ENCODE measurements around the gene SERPINA12. TPM values are rescaled to one million over a fixed set of nuclear protein-coding genes. Genes with fewer than 3 reads are reported as not detected.

Gene SERPINA12
- total and polyA plus RNA-seq, 12 donors, result not detected

DNA sequence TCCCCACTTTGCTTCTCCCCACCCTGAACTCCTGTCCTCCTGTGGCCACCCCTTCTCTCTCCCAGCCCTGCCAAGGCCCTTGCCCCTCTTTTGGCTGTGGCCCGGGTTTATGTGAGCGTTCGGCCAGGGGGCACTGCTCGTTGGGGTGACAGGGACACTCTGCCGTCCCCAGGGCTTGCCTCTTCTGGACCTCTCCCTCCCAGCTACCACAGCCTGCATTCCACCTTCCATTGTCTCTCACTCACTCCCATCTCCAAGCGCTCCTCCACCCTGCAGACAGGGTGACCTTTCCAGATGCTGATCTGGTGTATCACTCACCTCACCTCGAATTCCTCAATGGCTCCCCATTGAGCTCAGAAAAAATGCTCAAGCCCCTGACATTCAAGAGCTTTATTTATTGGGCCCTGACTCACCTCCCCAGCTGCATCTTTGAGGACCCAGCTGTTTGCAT is 34.7 kb downstream of the SERPINA12 start:
- no peak for ATAC-seq
- DNase-seq, result no peak
- no peak overlapping the region for H3K27ac ChIP-seq
- H3K27me3 ChIP-seq, result peaks cover 0 to 31% (median 15%) of the 10 kb centered on the region in 7 donors
- no peak overlapping the region for H3K4me3 ChIP-seq
- intact Hi-C loops (cut with DNase I), result no loop called here
- TF ChIP-seq, protein P1, sequence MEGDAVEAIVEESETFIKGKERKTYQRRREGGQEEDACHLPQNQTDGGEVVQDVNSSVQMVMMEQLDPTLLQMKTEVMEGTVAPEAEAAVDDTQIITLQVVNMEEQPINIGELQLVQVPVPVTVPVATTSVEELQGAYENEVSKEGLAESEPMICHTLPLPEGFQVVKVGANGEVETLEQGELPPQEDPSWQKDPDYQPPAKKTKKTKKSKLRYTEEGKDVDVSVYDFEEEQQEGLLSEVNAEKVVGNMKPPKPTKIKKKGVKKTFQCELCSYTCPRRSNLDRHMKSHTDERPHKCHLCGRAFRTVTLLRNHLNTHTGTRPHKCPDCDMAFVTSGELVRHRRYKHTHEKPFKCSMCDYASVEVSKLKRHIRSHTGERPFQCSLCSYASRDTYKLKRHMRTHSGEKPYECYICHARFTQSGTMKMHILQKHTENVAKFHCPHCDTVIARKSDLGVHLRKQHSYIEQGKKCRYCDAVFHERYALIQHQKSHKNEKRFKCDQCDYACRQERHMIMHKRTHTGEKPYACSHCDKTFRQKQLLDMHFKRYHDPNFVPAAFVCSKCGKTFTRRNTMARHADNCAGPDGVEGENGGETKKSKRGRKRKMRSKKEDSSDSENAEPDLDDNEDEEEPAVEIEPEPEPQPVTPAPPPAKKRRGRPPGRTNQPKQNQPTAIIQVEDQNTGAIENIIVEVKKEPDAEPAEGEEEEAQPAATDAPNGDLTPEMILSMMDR (IDR thresholded peaks at IDR 0.05), result no peak
- peaks cover 0 to 25% (median 11%) of the 10 kb centered on the region in 11 donors for H3K9me3 ChIP-seq
- H3K4me1 ChIP-seq, result no peaks in the 10 kb centered on the region
- 77 to 81% methylated on average over 7 of the region's 7 CpGs for WGBS, 2 donors
- no peaks in the 10 kb centered on the region for H3K36me3 ChIP-seq

DNA sequence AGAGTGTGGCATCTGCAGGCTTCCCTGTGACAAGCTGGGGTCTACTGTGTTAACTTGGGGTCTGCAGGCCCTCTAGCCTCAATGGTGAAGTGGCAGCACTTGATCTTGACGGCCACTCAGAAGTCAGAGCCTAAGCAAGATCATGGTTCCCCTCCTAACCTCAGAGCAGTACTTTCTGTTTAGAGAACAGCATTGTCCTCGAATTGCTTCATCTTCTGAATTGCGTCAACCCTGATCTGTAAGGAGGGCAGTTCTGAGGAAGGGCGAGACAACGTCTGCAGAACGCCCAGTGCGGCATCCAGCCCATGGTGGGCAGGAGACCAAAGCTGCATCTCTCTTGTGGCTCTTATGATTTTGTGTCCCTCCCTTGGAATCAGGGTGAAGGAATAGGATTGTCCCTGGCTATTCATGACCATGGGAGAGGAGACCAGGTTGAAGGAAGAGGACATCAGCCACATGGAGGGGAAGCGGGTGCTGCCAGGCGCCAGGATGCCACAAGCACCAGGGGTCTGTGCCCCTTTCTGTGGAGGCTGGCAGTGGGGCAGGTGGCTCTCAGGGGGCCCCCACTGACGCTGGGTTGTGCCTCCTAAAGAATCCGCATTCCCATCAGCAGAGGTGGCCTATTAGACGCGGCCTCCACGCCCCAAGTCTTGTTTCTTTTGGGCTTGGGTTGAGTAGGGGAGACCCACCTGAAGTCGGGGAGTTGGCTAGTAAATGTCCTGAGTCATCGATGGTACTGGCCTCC is 35.4 kb downstream of the SERPINA12 start:
- intact Hi-C loops (cut with DNase I), result no loop called here
- H3K27me3 ChIP-seq, result peaks cover 0 to 31% (median 18%) of the 10 kb centered on the region in 7 donors
- H3K4me3 ChIP-seq, result no peak overlapping the region
- WGBS, 2 donors, result 82 to 84% methylated on average over 16 of the region's 16 CpGs
- H3K9me3 ChIP-seq, result peaks cover 0 to 18% (median 7%) of the 10 kb centered on the region in 11 donors
- no peak overlapping the region for H3K27ac ChIP-seq
- H3K36me3 ChIP-seq, result no peaks in the 10 kb centered on the region
- TF ChIP-seq, protein P1 (IDR thresholded peaks at IDR 0.05), result no peak
- DNase-seq (no peak), ATAC-seq (no peak)
- no peaks in the 10 kb centered on the region for H3K4me1 ChIP-seq

DNA sequence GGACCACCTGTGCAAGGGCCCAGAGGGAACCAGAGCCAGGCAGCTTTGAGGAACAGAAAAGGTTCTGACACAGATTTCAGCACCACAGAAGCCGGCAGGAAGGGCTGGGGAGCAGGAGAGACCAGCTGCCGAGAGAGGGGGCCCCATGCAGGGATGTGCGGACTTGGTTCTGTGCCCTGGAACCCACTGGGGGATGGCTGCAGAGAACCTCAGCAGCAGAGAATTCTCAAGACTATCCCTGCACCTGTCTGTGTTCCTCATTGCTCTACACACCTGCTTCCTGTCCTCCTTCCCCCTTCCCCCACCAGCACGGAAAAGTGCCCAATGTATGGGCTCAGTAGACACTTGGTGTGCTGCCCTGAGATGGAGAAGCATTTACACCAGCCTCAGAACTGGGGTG is 36.4 kb downstream of the SERPINA12 start:
- Histone ChIP-seq H3K9me3 (peaks cover 0 to 8% (median 0%) of the 10 kb centered on the region in 11 donors), H3K27me3 (peaks cover 0 to 40% (median 19%) of the 10 kb centered on the region in 7 donors), H3K36me3 (no peaks in the 10 kb centered on the region), H3K4me3 (no peak overlapping the region), H3K27ac (no peak overlapping the region), H3K4me1 (no peaks in the 10 kb centered on the region)
- ATAC-seq, result no peak
- TF ChIP-seq, protein P1 (IDR thresholded peaks at IDR 0.05), result no peak
- intact Hi-C loops (cut with DNase I), result no loop called here
- WGBS, 2 donors, result 62 to 65% methylated on average over 4 of the region's 4 CpGs
- DNase-seq, result no peak

DNA sequence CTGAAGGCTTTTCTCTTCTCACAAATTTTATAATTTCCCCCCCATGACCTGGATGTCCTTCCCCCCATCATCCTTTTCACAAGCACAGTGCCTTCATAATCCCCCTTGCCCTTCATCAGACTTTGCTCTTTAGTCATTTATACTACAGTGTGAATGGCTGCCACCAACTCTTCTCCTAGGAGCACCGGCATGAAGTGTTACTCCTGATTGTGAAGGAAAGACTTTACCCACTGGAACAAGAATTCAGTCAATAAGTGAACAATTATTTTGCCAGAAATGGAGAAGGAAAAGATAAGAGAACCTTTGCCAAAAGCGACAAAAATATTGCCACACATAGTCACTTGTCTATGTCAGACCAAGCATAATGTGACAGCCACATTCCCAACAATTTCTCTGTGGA is 38.2 kb downstream of the SERPINA12 start:
- 90 to 92% methylated on average over 2 of the region's 2 CpGs for WGBS, 2 donors
- no peaks in the 10 kb centered on the region for H3K36me3 ChIP-seq
- intact Hi-C loops (cut with DNase I), result no loop called here
- H3K4me3 ChIP-seq, result no peak overlapping the region
- H3K4me1 ChIP-seq, result no peaks in the 10 kb centered on the region
- peaks cover 0 to 42% (median 21%) of the 10 kb centered on the region in 7 donors for H3K27me3 ChIP-seq
- no peak for ATAC-seq
- DNase-seq, result no peak
- no peak overlapping the region for H3K27ac ChIP-seq
- TF ChIP-seq, protein P1 (IDR thresholded peaks at IDR 0.05), result no peak
- H3K9me3 ChIP-seq, result no peaks in the 10 kb centered on the region

All from heart right ventricle (tissue), 16 donors.